Measurements from ENCODE around the gene PNRC1.
"Not testable (repeated sequence)": the region's sequence is repeated elsewhere in the genome, so short reads cannot be mapped to it uniquely, and the experiment has no call there.

Gene PNRC1

DNA sequence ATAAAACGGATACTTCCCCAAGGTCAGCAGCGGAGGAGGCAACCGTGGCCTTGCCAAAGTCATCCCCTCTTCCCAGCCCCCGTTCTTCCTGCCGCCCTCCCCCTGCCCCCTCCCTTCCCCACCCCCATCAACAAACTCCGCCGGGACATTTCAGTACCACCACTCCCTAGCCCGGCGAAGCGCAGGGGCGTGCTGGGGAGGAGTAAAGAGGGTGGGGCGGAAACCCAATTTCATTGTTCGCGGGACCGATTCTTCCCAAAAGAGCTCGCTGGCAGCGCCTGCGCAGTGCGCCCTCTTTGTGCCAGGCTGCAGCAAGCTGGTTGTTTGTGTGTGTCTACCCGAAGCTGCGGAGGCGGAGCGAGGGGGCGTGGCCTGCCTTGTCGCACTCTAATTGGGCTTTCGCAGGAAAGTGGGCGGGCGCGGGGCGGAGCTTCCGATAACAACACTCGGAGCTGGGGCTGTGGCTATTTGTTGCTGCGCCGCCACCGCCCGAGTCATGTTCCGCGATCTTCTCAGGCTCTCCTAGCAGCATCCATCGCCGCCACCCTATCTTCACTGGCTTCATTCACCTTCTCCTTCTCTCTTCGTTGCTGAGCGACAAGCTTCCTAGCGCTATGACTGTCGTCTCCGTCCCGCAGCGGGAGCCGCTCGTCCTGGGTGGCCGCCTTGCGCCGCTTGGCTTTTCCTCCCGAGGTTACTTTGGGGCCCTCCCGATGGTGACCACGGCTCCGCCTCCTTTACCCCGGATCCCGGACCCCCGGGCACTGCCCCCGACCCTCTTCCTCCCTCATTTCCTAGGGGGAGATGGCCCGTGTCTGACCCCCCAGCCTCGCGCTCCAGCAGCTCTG is at the start of gene PNRC1:
Gene PNRC1 (plus strand): TSS at position 471 of the 848 bp plus-strand sequence. CDS start 144 bp downstream, at position 615.
- peak within 1 kb of the TSS; percentile 96 for H3K4me3 ChIP-seq (ENCODE audit: low read depth, low read length)
- H3K27ac ChIP-seq (ENCODE audit: low read depth, low read length), result peak within 1 kb of the TSS; percentile 99
- H3K27me3 ChIP-seq (ENCODE audit: insufficient read depth, low read length), result no peaks in the 10 kb centered on the region
- peaks cover 5% of the 10 kb centered on the region for H3K4me1 ChIP-seq (ENCODE audit: control insufficient read depth, insufficient read depth, low read length, unreplicated experiment)
- H2AFZ ChIP-seq (ENCODE audit: low read length, unreplicated experiment), result peak within 1 kb of the TSS; percentile 62
- peaks cover 34% of the 10 kb centered on the region for H3K36me3 ChIP-seq (ENCODE audit: insufficient read depth, low read length)
- H3K79me2 ChIP-seq (ENCODE audit: control insufficient read depth, insufficient read depth, low read length, unreplicated experiment), result peaks cover 43% of the 10 kb centered on the region

DNA sequence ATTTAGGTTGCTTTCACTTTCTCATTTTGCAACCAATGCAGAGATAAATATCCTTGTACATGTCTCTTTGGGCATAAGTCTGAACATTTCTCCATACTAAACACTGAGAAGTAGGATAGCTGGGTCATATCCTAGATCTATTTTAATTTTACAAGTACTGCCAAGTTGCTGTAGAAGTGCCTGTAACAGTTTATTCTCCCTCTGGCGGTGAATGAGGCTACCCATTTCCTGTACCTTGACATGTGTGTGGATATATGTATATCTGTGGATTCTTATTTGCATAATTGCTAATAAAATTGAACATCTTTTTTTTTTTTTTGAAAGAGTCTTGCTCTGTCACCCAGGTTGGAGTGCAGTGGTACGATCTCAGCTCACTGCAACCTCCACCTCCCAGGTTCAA is 48.0 kb upstream of the PNRC1 start:
- Histone ChIP-seq H3K27me3 (ENCODE audit: insufficient read depth, low read length) (no peaks in the 10 kb centered on the region), H3K4me1 (ENCODE audit: control insufficient read depth, insufficient read depth, low read length, unreplicated experiment) (peaks cover 26% of the 10 kb centered on the region), H3K4me3 (ENCODE audit: low read depth, low read length) (no peak overlapping the region), H3K36me3 (ENCODE audit: insufficient read depth, low read length) (no peaks in the 10 kb centered on the region), H2AFZ (ENCODE audit: low read length, unreplicated experiment) (peak overlapping the region; percentile 15), H3K27ac (ENCODE audit: low read depth, low read length) (no peak overlapping the region), H3K79me2 (ENCODE audit: control insufficient read depth, insufficient read depth, low read length, unreplicated experiment) (no peaks in the 10 kb centered on the region)

DNA sequence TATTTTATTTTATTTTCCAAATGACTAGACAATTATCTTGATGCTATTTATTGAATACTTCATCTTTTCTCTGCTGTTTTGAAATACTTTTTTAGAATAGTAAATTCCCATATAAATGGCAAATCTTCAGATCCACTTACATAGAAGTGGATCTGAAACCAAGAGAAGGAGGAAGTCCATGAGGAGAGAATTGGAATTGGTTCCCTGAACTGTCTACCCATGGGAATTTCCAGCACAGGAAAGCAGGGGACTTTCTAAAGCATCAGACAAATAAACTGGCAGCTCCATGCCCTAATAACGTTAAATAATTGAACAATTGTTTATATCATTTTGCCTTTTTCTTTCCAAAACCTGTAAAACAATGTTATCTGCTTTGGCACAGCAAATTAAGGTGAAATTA is 47.1 kb upstream of the PNRC1 start:
- no peak overlapping the region for H2AFZ ChIP-seq (ENCODE audit: low read length, unreplicated experiment)
- H3K4me1 ChIP-seq (ENCODE audit: control insufficient read depth, insufficient read depth, low read length, unreplicated experiment), result peaks cover 26% of the 10 kb centered on the region
- H3K4me3 ChIP-seq (ENCODE audit: low read depth, low read length), result no peak overlapping the region
- H3K36me3 ChIP-seq (ENCODE audit: insufficient read depth, low read length), result no peaks in the 10 kb centered on the region
- peak overlapping the region; percentile 100 for H3K27ac ChIP-seq (ENCODE audit: low read depth, low read length)
- no peaks in the 10 kb centered on the region for H3K79me2 ChIP-seq (ENCODE audit: control insufficient read depth, insufficient read depth, low read length, unreplicated experiment)
- no peaks in the 10 kb centered on the region for H3K27me3 ChIP-seq (ENCODE audit: insufficient read depth, low read length)

DNA sequence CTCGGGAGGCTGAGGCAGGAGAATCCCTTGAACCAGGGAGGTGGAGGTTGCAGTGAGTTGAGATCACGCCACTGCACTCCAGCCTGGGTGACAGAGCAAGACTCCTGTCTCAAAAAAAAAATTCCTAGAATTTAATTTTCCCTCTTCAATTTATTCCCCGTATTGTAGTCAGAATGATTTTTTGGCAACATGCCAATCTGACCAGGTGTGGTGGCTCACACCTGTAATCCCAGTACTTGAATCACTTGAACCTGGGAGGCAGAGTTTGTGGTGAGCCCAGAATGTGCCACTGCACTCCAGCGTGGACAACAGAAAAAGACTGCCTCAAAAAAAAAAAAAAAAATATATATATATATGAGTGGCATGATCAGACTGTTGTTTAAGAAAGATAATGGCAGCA is 46.4 kb upstream of the PNRC1 start:
- H3K36me3 ChIP-seq (ENCODE audit: insufficient read depth, low read length); H3K27me3 ChIP-seq (ENCODE audit: insufficient read depth, low read length); H3K4me3 ChIP-seq (ENCODE audit: low read depth, low read length); H3K79me2 ChIP-seq (ENCODE audit: control insufficient read depth, insufficient read depth, low read length, unreplicated experiment); H2AFZ ChIP-seq (ENCODE audit: low read length, unreplicated experiment): not testable (repeated sequence)
- peak overlapping the region; percentile 100 for H3K27ac ChIP-seq (ENCODE audit: low read depth, low read length)
- H3K4me1 ChIP-seq (ENCODE audit: control insufficient read depth, insufficient read depth, low read length, unreplicated experiment), result peaks cover 26% of the 10 kb centered on the region

DNA sequence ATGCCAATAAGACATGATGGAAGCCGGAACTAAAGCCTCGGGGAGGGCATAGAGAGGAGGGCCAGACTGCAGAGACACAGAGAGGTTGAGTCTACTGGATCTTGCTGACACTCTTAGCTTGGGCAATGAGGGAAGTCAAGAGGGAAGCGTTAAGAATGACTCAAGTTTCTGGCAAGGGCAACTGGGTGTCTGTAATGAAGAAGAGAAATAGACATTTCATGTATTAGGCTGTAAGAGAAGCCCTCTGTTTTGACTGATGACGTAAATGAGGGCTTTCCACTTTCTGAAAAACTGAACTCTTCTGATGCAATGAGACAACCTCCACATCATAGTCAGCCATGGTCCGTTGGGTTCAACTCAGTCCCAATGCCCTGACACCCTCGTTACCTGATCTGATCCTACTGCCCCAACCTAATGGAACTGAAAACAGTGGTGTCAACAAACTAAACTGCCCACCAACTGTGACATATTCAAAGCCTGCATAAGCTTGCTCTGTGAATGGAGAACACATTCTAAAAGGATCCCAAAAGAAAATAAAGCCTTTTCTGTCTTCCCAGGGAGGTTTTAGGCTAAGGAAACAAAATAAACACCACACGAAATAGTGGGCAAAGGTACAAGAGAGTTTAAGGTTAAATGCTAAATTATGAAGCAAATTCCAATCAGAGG is 45.8 kb upstream of the PNRC1 start:
- H3K4me3 ChIP-seq (ENCODE audit: low read depth, low read length), result peak overlapping the region; percentile 67
- H3K79me2 ChIP-seq (ENCODE audit: control insufficient read depth, insufficient read depth, low read length, unreplicated experiment), result no peaks in the 10 kb centered on the region
- H3K27me3 ChIP-seq (ENCODE audit: insufficient read depth, low read length), result no peaks in the 10 kb centered on the region
- no peaks in the 10 kb centered on the region for H3K36me3 ChIP-seq (ENCODE audit: insufficient read depth, low read length)
- peak overlapping the region; percentile 12 for H2AFZ ChIP-seq (ENCODE audit: low read length, unreplicated experiment)
- peak overlapping the region; percentile 100 for H3K27ac ChIP-seq (ENCODE audit: low read depth, low read length)
- H3K4me1 ChIP-seq (ENCODE audit: control insufficient read depth, insufficient read depth, low read length, unreplicated experiment), result peaks cover 26% of the 10 kb centered on the region

DNA sequence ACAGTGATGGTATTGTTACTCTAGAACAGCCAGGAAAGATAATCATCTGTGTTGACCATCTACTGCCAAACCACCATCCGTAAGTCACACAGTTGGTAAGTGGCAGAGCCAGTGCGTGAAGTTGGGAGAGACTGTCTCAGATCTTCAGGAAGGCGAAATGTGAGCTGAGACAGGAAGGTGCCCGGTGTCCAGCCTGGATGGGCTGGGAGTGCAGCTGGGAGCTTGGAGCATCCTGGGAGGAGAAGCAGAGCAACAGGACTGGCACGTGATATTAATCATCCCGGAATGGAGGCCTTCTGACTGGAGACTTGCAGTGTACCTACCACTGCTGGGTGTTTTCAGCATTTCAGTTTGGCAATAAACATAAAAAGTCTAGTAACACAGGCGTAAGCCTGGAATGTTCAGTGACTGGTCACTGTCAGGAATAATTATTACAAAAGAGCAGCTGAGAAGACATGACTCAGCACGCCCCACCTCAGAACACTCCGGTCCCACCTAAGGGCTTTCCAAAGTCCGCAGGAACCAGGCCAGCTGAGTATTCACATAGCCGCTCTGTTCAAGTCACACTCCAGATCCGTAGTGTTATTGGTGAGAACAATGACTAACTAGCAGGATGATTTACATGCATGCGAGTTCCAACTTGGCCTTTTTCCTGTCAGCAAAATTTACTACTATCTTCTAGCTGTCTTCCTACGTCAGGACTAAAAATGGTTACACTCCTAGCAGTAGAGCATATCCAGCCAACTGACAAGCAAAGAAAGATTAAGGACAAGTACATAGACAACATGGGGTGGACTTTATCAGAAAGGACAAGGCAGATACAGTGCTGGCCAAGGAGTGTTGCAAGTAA is 45.1 kb upstream of the PNRC1 start:
- H3K27me3 ChIP-seq (ENCODE audit: insufficient read depth, low read length), result no peaks in the 10 kb centered on the region
- H3K36me3 ChIP-seq (ENCODE audit: insufficient read depth, low read length), result no peaks in the 10 kb centered on the region
- peak overlapping the region; percentile 100 for H3K27ac ChIP-seq (ENCODE audit: low read depth, low read length)
- peak overlapping the region; percentile 12 for H2AFZ ChIP-seq (ENCODE audit: low read length, unreplicated experiment)
- H3K79me2 ChIP-seq (ENCODE audit: control insufficient read depth, insufficient read depth, low read length, unreplicated experiment), result no peaks in the 10 kb centered on the region
- H3K4me3 ChIP-seq (ENCODE audit: low read depth, low read length), result peak overlapping the region; percentile 67
- peaks cover 26% of the 10 kb centered on the region for H3K4me1 ChIP-seq (ENCODE audit: control insufficient read depth, insufficient read depth, low read length, unreplicated experiment)

DNA sequence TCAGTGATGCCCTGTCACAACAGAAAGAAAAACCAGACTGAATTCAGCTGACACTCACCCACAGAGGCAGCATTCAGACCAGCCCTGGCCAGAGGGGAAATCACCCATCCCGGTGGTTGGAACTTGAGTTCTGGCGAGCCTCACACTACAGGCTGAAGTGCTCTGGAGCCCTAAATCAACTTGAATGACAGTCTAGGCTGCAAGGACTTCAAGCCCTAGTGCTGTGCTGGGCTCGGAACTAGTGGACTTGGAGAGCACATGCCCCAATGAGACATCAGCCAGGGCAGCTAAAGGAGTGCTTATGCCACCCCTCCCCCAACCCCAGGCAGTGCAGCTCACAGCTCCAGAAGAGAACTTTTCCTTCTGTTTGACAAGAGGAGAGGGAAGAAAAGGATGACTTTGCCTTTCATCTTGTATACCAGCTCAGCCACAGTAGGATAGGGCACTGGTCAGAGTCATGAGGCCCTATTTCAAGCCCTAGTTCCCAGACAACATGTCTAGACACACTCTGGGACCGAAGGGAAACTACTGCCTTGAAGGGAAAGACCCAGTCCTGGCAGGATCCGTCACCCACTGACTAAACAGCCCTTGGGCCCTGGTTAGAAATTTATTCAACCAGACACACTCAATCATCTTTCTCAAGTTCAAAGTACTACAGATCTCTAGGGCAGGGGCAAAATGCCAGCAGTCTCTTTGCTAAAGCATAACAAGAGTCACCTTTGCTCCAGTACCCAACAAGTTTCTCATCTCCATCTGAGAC is 43.2 kb upstream of the PNRC1 start:
- Histone ChIP-seq H3K36me3 (ENCODE audit: insufficient read depth, low read length) (no peaks in the 10 kb centered on the region), H3K27ac (ENCODE audit: low read depth, low read length) (peak overlapping the region; percentile 100), H3K4me3 (ENCODE audit: low read depth, low read length) (no peak overlapping the region)

DNA sequence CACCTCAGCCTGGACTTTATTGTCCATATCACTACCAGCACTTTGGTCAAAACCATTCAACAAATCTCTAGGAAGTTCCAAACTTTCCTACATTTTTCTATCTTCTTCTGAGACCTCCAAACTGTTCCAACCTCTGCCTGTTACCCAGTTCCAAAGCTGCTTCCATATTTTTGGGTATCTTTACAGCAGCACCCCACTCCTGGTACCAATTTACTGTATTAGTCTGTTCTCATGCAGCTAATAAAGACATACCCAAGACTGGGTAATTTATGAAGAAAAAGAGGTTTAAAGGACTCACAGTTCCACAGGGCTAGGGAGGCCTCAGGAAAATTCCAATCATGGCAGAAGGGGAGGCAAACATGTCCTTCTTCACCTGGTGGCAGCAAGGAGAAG is 42.7 kb upstream of the PNRC1 start:
- H2AFZ ChIP-seq (ENCODE audit: low read length, unreplicated experiment); H3K27me3 ChIP-seq (ENCODE audit: insufficient read depth, low read length); H3K36me3 ChIP-seq (ENCODE audit: insufficient read depth, low read length); H3K79me2 ChIP-seq (ENCODE audit: control insufficient read depth, insufficient read depth, low read length, unreplicated experiment); H3K4me3 ChIP-seq (ENCODE audit: low read depth, low read length); H3K27ac ChIP-seq (ENCODE audit: low read depth, low read length): not testable (repeated sequence)
- H3K4me1 ChIP-seq (ENCODE audit: control insufficient read depth, insufficient read depth, low read length, unreplicated experiment), result peaks cover 26% of the 10 kb centered on the region

More for the DNA sequence above, 43.2 kb upstream of the PNRC1 start:
- peaks cover 26% of the 10 kb centered on the region for H3K4me1 ChIP-seq (ENCODE audit: control insufficient read depth, insufficient read depth, low read length, unreplicated experiment)
- no peak overlapping the region for H2AFZ ChIP-seq (ENCODE audit: low read length, unreplicated experiment)
- no peaks in the 10 kb centered on the region for H3K27me3 ChIP-seq (ENCODE audit: insufficient read depth, low read length)
- H3K79me2 ChIP-seq (ENCODE audit: control insufficient read depth, insufficient read depth, low read length, unreplicated experiment), result no peaks in the 10 kb centered on the region

DNA sequence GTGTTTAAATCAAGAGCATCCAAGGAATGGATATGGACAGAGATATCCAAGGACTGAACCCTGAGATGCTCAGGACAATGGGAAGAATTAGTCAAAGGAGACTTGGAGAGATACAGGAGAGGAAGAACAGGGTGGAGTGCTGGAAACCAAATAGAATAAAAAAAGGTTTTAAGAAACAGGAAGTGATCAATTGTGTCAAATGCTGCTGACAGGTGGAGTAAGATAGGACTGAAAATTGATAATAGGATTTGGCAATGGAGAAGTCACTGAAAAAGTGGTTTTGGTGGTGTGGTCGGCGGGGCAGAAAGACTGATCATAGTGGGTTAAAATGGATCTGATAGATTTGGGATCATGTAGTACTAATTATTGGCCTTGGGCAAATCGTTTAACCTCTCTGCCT is 37.9 kb upstream of the PNRC1 start:
- no peak overlapping the region for H2AFZ ChIP-seq (ENCODE audit: low read length, unreplicated experiment)
- H3K4me3 ChIP-seq (ENCODE audit: low read depth, low read length), result no peak overlapping the region
- H3K27me3 ChIP-seq (ENCODE audit: insufficient read depth, low read length), result no peaks in the 10 kb centered on the region
- H3K79me2 ChIP-seq (ENCODE audit: control insufficient read depth, insufficient read depth, low read length, unreplicated experiment), result no peaks in the 10 kb centered on the region
- H3K4me1 ChIP-seq (ENCODE audit: control insufficient read depth, insufficient read depth, low read length, unreplicated experiment), result peaks cover 5% of the 10 kb centered on the region
- H3K27ac ChIP-seq (ENCODE audit: low read depth, low read length), result no peak overlapping the region
- H3K36me3 ChIP-seq (ENCODE audit: insufficient read depth, low read length), result no peaks in the 10 kb centered on the region
